K562 (cell line): ENCODE results near the gene CCNB1. TPM values are rescaled to one million over a fixed set of nuclear protein-coding genes. Genes with fewer than 3 reads are reported as not detected.

Experiments used
- ATAC-seq: fragments of 200-7000 bp; cut with Tn5 transposase; 3 replicates; pipeline ENCODE4 v1.9.1; 2020; ENCODE audit warnings: moderate library complexity
- BruUV-seq: library from RNA; stranded (reverse); fragments of 400-500 nt; replicated peaks from 2 replicates; lab custom pipeline; 2021; lab: Mats Ljungman, UMichigan
- CTCF ChIA-PET: fragments of 300-600 bp; formaldehyde crosslinking; extraction: SDS; loops from one replicate; lab custom pipeline; 2021; ENCODE audit warnings: low intra/inter-chr PET ratio; lab: Yijun Ruan, JAX
- POLR2A ChIA-PET: fragments of 300-600, 350-650 bp; sonication (Branson Sonifier 250); formaldehyde crosslinking; extraction: SDS; loops from one replicate; lab custom pipeline; 2021; ENCODE audit warnings: antibody characterized with exemption, inconsistent platforms; lab: Yijun Ruan, JAX
- DNase-seq, 4 experiments: peaks; one replicate each; pipeline versions ENCODE4 v3.0.0 to v3.0.0-alpha.2; 2011 to 2018; ENCODE audit warnings: low spot score in 3 of 4, mixed read lengths in 3 of 4; ENCODE audit errors: extremely low read depth in 1 of 4
- FAIRE-seq: peaks from 2 replicates; lab custom pipeline; 2011; peaks lifted over from hg19 to GRCh38; lab: Jason Lieb, UNC
- H2AFZ ChIP-seq: 2 replicates; pipeline ENCODE4 v1.6.0; 2011; ENCODE audit warnings: low read depth, low read length, control low read depth, inconsistent platforms
- H3K27ac ChIP-seq: fragments of 200-600 bp; 3 replicates; pipeline ENCODE4 v1.8.0; 2011; ENCODE audit warnings: low read depth, mild to moderate bottlenecking, control low read depth, inconsistent platforms, low read length, moderate library complexity, mixed read lengths; ENCODE audit errors: extremely low read depth
- H3K27me3 ChIP-seq, 2 experiments: fragments of 300-600 bp in 1 of 2; 2 replicates in 1 of 2; 3 replicates in 1 of 2; pipeline versions ENCODE4 v1.6.0 to v1.8.0; 2011; ENCODE audit warnings: inconsistent platforms in 2 of 2, low read length in 2 of 2, mild to moderate bottlenecking in 1 of 2, mixed read lengths in 1 of 2, moderate library complexity in 1 of 2; ENCODE audit not compliant: control insufficient read depth in 2 of 2, insufficient read depth in 2 of 2
- H3K36me3 ChIP-seq: fragments of 300-600 bp; 3 replicates; pipeline ENCODE4 v1.8.0; 2011; ENCODE audit warnings: mild to moderate bottlenecking, low read length, inconsistent platforms; ENCODE audit not compliant: control insufficient read depth, insufficient read depth
- H3K4me1 ChIP-seq, 2 experiments: fragments of 200-600 bp in 1 of 2; replicated peaks in 1 of 2; 2 replicates in 1 of 2; 3 replicates in 1 of 2; pipeline versions ENCODE4 v1.5.1 to v1.8.0; 2011; ENCODE audit warnings: inconsistent platforms in 2 of 2, low read length in 2 of 2, mild to moderate bottlenecking in 1 of 2, mixed read lengths in 1 of 2, moderate library complexity in 1 of 2; ENCODE audit not compliant: control insufficient read depth in 2 of 2, insufficient read depth in 2 of 2
- H3K4me2 ChIP-seq: 2 replicates; pipeline ENCODE4 v1.6.1; 2011; ENCODE audit warnings: low read length, control low read depth, inconsistent platforms, mixed read lengths; ENCODE audit not compliant: insufficient read depth
- H3K4me3 ChIP-seq: fragments of 200-600 bp; sonication (generic), shearing (Covaris generic); 2 replicates; pipeline ENCODE4 v1.5.1; 2016; ENCODE audit warnings: control low read depth, inconsistent platforms
- H3K79me2 ChIP-seq: fragments of 200-600 bp; 3 replicates; pipeline ENCODE4 v1.8.0; 2011; ENCODE audit warnings: low read length, inconsistent platforms; ENCODE audit not compliant: control insufficient read depth, insufficient read depth
- H3K9ac ChIP-seq, 2 experiments: 2 replicates each; pipeline versions ENCODE4 v1.6.0 to v1.6.1; 2011; ENCODE audit warnings: low read depth in 2 of 2, low read length in 2 of 2, control low read depth in 1 of 2, inconsistent platforms in 1 of 2, mild to moderate bottlenecking in 1 of 2, mixed read lengths in 1 of 2; ENCODE audit not compliant: insufficient read depth in 1 of 2
- H3K9me1 ChIP-seq: one replicate; pipeline ENCODE4 v1.6.0; 2011; ENCODE audit warnings: inconsistent platforms, mild to moderate bottlenecking, low read length, moderate library complexity; ENCODE audit not compliant: control insufficient read depth, insufficient read depth
- H3K9me3 ChIP-seq: replicated peaks from 2 replicates; pipeline ENCODE4 v1.5.1; 2011; ENCODE audit warnings: low read depth, low read length, inconsistent platforms; ENCODE audit not compliant: control insufficient read depth, insufficient read depth
- H4K20me1 ChIP-seq: replicated peaks from 2 replicates; pipeline ENCODE4 v1.6.1; 2011; ENCODE audit warnings: low read length, inconsistent platforms, mixed read lengths; ENCODE audit not compliant: control insufficient read depth, insufficient read depth
- CBFA2T2 ChIP-seq: fragments of 450-650 bp; conservative IDR thresholded peaks from 2 replicates; pipeline ENCODE4 v1.6.1; 2017; ENCODE audit warnings: mild to moderate bottlenecking
- CBFA2T3 ChIP-seq: fragments of 450-650 bp; IDR thresholded peaks from 2 replicates; pipeline ENCODE4 v1.6.1; 2017
- DPF2 ChIP-seq: fragments of 450-650 bp; IDR thresholded peaks from 2 replicates; pipeline ENCODE4 v1.6.1; 2016
- HDAC1 ChIP-seq, 2 experiments: fragments of 450-650 bp; IDR thresholded peaks; 2 replicates each; pipeline ENCODE4 v1.6.1; 2016 to 2017; ENCODE audit warnings: inconsistent platforms in 1 of 2, mild to moderate bottlenecking in 1 of 2, moderate library complexity in 1 of 2
- RCOR1 ChIP-seq, 2 experiments: IDR thresholded peaks; 2 replicates each; pipeline ENCODE4 v1.6.1; 2012; ENCODE audit warnings: low read depth in 2 of 2, low read length in 2 of 2, borderline replicate concordance in 1 of 2, improper control_type of control experiment in 1 of 2
- SMAD4 ChIP-seq: fragments of 250-450 bp; sonication (Bioruptor Pico); conservative IDR thresholded peaks from 2 replicates; pipeline ENCODE4 v1.8.0; 2021; ENCODE audit warnings: inconsistent platforms, mild to moderate bottlenecking, moderate library complexity
- SMARCE1 ChIP-seq: fragments of 450-650 bp; IDR thresholded peaks from 2 replicates; pipeline ENCODE4 v1.7.1; 2016; ENCODE audit warnings: mild to moderate bottlenecking
- SP1 ChIP-seq: sonication (generic); formaldehyde crosslinking; IDR thresholded peaks from 2 replicates; pipeline ENCODE4 v1.8.1; 2022; ENCODE audit warnings: mild to moderate bottlenecking, missing genetic modification reagents
- ZNF184 ChIP-seq: sonication (generic); formaldehyde crosslinking; IDR thresholded peaks from 2 replicates; pipeline ENCODE4 v1.5.0; 2020; ENCODE audit warnings: missing genetic modification reagents
- WGBS: fragments of 100-300 bp; shearing (Covaris generic); methylation state at CpG from one replicate; pipeline ENCODE4 v1.1.6; 2016; ENCODE audit warnings: low coverage, mixed read lengths; ENCODE audit not compliant: insufficient coverage; ENCODE audit errors: missing lambda C conversion rate; 5-methylcytosine and 5-hydroxymethylcytosine counted together
- in situ Hi-C: fragments of 300-500 bp; cut with MboI; formaldehyde crosslinking; loops from 4 replicates; pipeline ENCODE4 v1.15.0; 2018; ENCODE audit warnings: inconsistent platforms, mixed read lengths
- intact Hi-C: fragments of 100-400 bp; cut with micrococcal nuclease; formaldehyde crosslinking; loops from 2 replicates; pipeline ENCODE4 v1.14.2; 2022
- polyA plus RNA-seq, 8 experiments: library from polyadenylated mRNA; depleted of rRNA in 4 of 8; stranded (reverse) in 5 of 8; unstranded in 3 of 8; fragments of >200 nt; fragmentation: Nextera tagmentation in 2 of 8; fragmentation: Illumina TruSeq in 1 of 8; extraction: Ambion mirVana in 2 of 8; extraction: Trizol in 1 of 8; gene quantifications; 2 replicates each; pipeline versions ENCODE4 v1.2.1 to v1.2.3, GENCODE V29; 2011 to 2014; ENCODE audit warnings: inconsistent platforms in 1 of 8, missing spikeins in 1 of 8
- total RNA-seq, 7 experiments: library from RNA; depleted of rRNA in 6 of 7; stranded (reverse); fragments of >200 nt in 6 of 7; fragmentation: Illumina TruSeq in 2 of 7; extraction: Trizol in 2 of 7; gene quantifications; 2 replicates each; pipeline versions ENCODE4 v1.2.1 to v1.2.3, GENCODE V29; 2011 to 2021; ENCODE audit warnings: low replicate concordance in 1 of 7
- TF ChIP-seq, protein P1 (sequence below): fragments of 450-650 bp; IDR thresholded peaks from 2 replicates; pipeline ENCODE4 v1.6.1; 2014; ENCODE audit warnings: low read depth, mild to moderate bottlenecking, moderate library complexity, borderline replicate concordance
- TF ChIP-seq, protein P2 (sequence below), 2 experiments: fragments of 450-650 bp; IDR thresholded peaks; 2 replicates each; pipeline ENCODE4 v1.6.1; 2016; ENCODE audit warnings: mild to moderate bottlenecking in 2 of 2, borderline replicate concordance in 1 of 2, low read depth in 1 of 2, moderate library complexity in 1 of 2

Gene CCNB1
- total and polyA plus RNA-seq, 9 of the 15 experiments (the other 6 are each of a cell fraction or from before 2014, with no cell fraction given), result 165 to 679 (median 271) TPM

- TF ChIP-seq DPF2, result 0 out of 2 replicates have a peak, but pooled peaks have one; percentile 30
- no peak for TF ChIP-seq SMAD4 (CRISPR knock-in tag)
- TF ChIP-seq RCOR1 (IDR thresholded peaks at IDR 0.05; ENCODE audit: borderline replicate concordance in 1 of 2, low read depth in 2 of 2, low read length in 2 of 2), result peak in 1 of 2 experiments; percentile 74; a peak in 1 of 4 replicates
- no peak for TF ChIP-seq SP1 (CRISPR knock-in tag)
- TF ChIP-seq CBFA2T3, result peak; percentile 23; the same call in 1 of the 2 replicates
- TF ChIP-seq SMARCE1, result peak; percentile 21; the same call in 1 of the 2 replicates
- TF ChIP-seq HDAC1 (IDR thresholded peaks at IDR 0.05), result peak in 1 of 2 experiments; percentile 23; a peak in 1 of 4 replicates
- no peak for TF ChIP-seq ZNF184 (CRISPR knock-in tag)
- TF ChIP-seq, all 486 proteins: peak for 11
Measured at GRCh38 chr5:69206528-69207190, 39.7 kb downstream of the CCNB1 start (continued).

- Histone ChIP-seq H4K20me1 (no peaks in the 10 kb centered on the region), H3K36me3 (peaks cover 41% of the 10 kb centered on the region), H3K9me1 (no peaks in the 10 kb centered on the region), H3K4me3 (no peak overlapping the region), H2AFZ (no peak overlapping the region), H3K79me2 (no peaks in the 10 kb centered on the region), H3K4me1 (peaks cover 8 to 9% of the 10 kb centered on the region in 2 experiments; a peak in 4 of 5 replicates), H3K9ac (no peak overlapping the region), H3K4me2 (no peak overlapping the region), H3K9me3 (no peaks in the 10 kb centered on the region), H3K27ac (no peak overlapping the region), H3K27me3 (no peaks in the 10 kb centered on the region)
- BruUV-seq, result no TSS peak
- ChIA-PET POLR2A (interaction anchor here (1.1 kb wide), 1 partner anchor 19 kb away, joined by 3 read pairs; no protein-coding TSS in a partner anchor), CTCF (no interaction called here)
- in situ Hi-C loops, result no loop called here
- no peak for ATAC-seq
- intact Hi-C loops, result no loop called here
- WGBS, result 75% methylated on average over 2 of the region's 2 CpGs
- no peak for FAIRE-seq
- no peak for DNase-seq
- TF ChIP-seq, protein P1, sequence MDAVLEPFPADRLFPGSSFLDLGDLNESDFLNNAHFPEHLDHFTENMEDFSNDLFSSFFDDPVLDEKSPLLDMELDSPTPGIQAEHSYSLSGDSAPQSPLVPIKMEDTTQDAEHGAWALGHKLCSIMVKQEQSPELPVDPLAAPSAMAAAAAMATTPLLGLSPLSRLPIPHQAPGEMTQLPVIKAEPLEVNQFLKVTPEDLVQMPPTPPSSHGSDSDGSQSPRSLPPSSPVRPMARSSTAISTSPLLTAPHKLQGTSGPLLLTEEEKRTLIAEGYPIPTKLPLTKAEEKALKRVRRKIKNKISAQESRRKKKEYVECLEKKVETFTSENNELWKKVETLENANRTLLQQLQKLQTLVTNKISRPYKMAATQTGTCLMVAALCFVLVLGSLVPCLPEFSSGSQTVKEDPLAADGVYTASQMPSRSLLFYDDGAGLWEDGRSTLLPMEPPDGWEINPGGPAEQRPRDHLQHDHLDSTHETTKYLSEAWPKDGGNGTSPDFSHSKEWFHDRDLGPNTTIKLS, result no peak
- TF ChIP-seq, protein P2, sequence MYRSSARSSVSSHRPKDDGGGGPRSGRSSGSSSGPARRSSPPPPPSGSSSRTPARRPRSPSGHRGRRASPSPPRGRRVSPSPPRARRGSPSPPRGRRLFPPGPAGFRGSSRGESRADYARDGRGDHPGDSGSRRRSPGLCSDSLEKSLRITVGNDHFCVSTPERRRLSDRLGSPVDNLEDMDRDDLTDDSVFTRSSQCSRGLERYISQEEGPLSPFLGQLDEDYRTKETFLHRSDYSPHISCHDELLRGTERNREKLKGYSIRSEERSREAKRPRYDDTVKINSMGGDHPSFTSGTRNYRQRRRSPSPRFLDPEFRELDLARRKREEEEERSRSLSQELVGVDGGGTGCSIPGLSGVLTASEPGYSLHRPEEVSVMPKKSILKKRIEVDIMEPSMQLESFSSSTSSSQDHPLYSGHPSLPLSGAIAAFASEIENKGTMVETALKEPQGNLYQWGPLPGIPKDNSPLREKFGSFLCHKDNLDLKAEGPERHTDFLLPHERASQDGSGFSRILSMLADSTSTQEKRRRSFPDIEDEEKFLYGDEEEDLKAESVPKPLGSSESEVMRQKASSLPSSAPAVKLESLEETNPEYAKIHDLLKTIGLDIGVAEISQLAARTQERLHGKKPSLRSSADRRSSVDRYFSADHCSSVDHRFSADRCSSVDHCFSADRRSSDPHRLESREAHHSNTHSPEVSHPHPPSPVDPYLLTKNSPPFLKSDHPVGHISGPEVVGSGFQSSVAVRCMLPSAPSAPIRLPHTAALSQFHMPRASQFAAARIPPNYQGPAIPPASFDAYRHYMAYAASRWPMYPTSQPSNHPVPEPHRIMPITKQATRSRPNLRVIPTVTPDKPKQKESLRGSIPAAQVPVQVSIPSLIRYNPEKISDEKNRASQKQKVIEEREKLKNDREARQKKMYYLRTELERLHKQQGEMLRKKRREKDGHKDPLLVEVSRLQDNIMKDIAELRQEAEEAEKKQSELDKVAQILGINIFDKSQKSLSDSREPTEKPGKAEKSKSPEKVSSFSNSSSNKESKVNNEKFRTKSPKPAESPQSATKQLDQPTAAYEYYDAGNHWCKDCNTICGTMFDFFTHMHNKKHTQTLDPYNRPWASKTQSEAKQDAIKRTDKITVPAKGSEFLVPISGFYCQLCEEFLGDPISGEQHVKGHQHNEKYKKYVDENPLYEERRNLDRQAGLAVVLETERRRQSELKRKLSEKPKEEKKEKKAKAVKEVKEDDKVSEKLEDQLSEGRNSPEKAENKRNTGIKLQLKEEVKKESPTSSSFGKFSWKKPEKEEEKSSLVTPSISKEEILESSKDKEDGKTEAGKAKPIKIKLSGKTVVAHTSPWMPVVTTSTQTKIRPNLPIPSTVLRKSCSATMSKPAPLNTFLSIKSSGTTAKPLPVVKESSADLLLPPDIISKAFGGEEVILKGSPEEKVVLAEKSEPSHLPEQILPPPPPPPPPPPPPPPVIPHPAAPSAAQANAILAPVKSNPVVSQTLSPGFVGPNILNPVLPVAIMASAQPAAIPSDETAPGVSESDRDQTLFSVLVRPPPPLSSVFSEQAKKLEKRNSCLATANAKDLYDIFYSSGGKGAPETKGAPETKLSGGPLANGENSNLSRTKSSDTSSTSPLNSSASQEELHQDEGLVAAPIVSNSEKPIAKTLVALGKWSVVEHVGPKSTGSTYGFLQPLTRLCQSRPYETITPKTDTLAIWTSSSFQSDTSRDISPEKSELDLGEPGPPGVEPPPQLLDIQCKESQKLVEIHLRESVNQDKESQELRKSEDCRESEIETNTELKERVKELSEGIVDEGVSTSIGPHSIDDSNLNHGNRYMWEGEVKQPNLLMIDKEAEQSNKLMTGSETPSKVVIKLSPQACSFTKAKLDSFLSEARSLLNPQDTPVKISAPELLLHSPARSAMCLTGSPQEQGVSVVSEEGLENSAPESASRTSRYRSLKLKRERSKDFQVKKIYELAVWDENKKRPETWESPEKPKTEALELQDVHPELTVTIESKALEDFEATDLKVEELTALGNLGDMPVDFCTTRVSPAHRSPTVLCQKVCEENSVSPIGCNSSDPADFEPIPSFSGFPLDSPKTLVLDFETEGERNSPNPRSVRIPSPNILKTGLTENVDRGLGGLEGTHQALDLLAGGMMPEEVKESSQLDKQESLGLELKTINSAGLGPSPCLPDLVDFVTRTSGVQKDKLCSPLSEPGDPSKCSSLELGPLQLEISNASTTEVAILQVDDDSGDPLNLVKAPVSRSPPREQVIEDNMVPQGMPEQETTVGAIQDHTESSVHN (IDR thresholded peaks at IDR 0.05; ENCODE audit: borderline replicate concordance in 1 of 2, low read depth in 1 of 2), result no peak
- no peak for TF ChIP-seq CBFA2T2
Measured at GRCh38 chr5:69209602-69210001, 42.7 kb downstream of the CCNB1 start.
